ENCODE measurements around the gene PRSS12.
"Not testable (repeated sequence)": the region's sequence is repeated elsewhere in the genome, so short reads cannot be mapped to it uniquely, and the experiment has no call there.

Gene PRSS12, protein sequence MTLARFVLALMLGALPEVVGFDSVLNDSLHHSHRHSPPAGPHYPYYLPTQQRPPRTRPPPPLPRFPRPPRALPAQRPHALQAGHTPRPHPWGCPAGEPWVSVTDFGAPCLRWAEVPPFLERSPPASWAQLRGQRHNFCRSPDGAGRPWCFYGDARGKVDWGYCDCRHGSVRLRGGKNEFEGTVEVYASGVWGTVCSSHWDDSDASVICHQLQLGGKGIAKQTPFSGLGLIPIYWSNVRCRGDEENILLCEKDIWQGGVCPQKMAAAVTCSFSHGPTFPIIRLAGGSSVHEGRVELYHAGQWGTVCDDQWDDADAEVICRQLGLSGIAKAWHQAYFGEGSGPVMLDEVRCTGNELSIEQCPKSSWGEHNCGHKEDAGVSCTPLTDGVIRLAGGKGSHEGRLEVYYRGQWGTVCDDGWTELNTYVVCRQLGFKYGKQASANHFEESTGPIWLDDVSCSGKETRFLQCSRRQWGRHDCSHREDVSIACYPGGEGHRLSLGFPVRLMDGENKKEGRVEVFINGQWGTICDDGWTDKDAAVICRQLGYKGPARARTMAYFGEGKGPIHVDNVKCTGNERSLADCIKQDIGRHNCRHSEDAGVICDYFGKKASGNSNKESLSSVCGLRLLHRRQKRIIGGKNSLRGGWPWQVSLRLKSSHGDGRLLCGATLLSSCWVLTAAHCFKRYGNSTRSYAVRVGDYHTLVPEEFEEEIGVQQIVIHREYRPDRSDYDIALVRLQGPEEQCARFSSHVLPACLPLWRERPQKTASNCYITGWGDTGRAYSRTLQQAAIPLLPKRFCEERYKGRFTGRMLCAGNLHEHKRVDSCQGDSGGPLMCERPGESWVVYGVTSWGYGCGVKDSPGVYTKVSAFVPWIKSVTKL

GRCh38 chr4:118352843-118353533 lies at the start of gene PRSS12:
TSS of gene PRSS12 (minus strand) at chr4:118353003. CDS start at chr4:118352720, 283 bp downstream.
- DNase-seq: peak; percentile 14 to 16

DNA sequence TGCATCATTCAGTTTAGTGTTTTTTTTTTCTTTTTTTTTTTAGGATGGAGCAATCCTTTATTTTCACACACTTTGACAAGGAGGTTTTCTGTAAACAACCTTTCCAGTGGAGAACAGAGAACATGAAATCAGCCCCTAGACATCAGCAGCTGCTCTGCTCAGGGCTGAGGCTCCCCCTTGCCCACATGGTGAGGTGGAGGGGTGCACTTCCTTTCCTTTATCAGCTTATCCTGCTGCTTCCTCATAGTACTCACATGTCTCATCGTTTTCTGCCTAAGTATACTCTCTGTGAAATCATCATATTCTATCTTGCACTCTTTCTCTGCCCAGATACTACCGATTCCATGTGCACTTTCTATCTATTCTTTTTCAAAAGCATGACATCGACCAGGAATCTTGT lies 47.6 kb upstream of the PRSS12 start:
- DNase-seq: no peak

DNA sequence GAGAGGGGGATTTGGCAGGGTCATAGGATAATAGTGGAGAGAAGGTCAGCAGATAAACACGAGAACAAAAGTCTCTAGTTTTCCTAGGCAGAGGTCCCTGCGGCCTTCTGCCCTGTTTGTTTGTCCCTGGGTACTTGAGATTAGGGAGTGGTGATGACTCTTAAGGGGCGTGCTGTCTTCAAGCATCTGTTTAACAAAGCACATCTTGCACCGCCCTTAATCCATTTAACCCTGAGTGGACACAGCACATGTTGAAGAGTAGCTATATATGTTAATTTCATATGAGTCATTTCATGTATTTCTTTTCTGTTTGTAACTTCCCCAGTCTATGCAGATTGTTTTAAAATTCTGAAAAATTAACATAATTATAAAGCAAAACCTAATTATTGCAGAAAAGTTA lies 47.1 kb upstream of the PRSS12 start:
- not testable (repeated sequence) for DNase-seq

- DNase-seq: no peak
These were observed 45.7 kb upstream of the PRSS12 start for GRCh38 chr4:118398226-118399090.

DNA sequence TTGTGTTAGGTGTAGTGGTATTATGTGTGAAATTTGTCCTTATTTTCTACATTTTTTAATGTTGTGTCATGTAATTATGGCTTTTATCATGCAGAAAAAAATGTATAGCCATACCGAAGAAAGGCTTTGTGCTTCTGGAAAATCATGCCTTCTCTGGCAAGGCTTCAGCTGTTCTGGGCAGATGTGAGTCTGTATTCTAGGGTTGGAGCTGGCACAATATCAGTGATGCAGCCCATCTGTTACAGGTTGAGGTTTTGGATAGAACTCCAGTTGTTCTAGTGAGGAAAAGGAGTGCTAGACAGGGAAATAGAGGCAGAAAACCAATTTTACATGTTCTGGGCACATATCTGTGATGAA lies 44.8 kb upstream of the PRSS12 start:
- no peak for DNase-seq

DNA sequence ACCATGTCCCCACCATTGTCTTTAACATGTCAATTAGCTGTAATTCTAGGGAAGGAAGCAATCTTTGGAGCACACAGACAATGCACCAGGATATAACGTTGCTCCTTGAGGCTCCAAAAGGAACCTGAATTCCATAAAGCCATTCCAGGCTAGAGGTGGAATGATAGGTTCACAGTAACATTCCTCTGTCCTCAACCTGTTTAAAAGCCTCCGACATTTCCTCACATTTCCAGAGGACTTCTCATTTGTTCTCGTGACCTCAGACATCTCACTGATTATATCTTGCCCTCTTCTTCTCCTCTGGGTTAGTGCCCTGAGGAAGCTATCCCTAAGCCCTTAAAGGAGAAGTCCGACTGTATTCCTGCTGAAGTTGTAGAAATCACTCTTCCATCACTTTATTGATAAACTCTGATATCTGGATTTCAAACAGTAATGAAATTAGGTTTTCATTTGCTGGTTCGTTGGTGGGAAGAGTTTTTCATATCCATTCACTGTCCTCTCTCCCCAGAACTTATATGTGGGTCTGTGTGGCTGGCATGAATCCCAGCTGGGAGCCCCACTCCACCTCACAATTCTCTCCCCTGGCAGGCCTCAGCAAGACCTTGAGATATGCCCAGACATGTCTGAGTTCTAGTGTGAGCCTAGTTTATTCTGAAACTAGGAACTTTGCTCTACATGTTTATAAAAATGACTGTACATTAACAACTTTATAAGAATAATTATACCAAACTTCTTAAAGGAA lies 44.2 kb upstream of the PRSS12 start:
- no peak for DNase-seq

GRCh38 chr4:118395057-118395644 lies 42.3 kb upstream of the PRSS12 start:
- DNase-seq: no peak

GRCh38 chr4:118392509-118392908 lies 39.7 kb upstream of the PRSS12 start:
- DNase-seq: not testable (repeated sequence)

DNA sequence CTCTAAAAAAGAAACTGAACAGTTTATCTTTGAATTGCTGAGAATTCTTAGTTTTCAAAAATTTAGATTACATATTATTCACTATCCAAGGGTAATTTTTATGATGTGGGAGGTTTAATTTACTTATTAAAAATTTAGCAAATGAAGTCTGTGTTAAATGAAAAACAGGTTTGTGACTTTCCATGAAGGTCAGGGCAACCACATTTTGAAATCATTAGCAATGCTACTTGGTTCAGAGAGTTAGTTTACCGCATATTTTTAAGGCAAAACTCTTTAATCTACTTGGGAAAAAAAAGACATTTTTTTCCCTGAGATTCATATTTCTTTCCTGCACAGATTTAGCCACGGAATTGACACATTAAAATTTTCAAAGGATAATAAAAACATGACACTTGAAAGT lies 37.3 kb upstream of the PRSS12 start:
- DNase-seq: no peak

GRCh38 chr4:118389721-118390120 lies 36.9 kb upstream of the PRSS12 start:
- DNase-seq: no peak

GRCh38 chr4:118388606-118389005 lies 35.8 kb upstream of the PRSS12 start:
- no peak for DNase-seq

DNA sequence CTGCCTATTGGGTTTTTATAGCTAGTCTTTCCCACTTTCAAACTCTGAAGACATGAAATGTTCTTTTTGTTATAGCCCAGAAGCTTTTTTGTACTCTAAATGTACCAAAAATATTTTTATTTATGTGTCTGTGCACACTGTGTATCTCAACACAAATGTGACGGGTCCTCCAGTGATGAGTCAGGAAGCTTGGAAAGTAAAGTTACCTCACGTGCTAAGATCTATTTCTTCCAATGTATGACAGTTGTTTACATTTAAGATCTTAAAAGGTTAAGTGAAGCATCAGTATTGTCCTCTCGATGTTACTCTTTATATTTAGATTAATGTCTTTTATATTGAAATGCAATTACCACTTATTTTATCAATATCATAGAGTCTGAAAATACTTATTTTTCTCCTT lies 29.1 kb upstream of the PRSS12 start:
- DNase-seq: no peak

GRCh38 chr4:118373614-118374255 lies 20.9 kb upstream of the PRSS12 start:
- no peak for DNase-seq

- no peak for DNase-seq
These were observed 19.4 kb upstream of the PRSS12 start for GRCh38 chr4:118372251-118372650.

DNA sequence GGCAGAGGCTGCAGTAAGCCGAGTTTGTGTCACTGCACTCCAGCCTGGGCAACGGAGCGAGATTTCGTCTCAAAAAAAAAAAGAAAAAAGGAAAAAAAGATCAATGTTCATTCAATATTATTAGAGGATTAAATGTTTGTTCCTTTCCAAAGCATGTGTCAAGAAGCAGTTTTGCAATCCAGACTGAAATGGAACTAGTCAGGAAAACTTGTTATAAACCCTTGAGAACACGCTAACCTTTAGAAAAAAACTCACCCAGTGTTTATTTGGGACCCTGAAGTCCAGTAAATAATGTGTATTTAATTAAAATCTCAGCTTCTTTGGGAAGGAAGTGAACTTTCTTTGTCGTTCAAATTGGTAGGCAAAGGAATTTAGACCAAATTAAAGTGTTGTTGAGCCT lies 16.4 kb upstream of the PRSS12 start:
- no peak for DNase-seq

- DNase-seq: no peak
These were observed 15.1 kb upstream of the PRSS12 start for GRCh38 chr4:118367872-118368271.

- DNase-seq: no peak
These were observed 14.6 kb upstream of the PRSS12 start for GRCh38 chr4:118367361-118367760.

DNA sequence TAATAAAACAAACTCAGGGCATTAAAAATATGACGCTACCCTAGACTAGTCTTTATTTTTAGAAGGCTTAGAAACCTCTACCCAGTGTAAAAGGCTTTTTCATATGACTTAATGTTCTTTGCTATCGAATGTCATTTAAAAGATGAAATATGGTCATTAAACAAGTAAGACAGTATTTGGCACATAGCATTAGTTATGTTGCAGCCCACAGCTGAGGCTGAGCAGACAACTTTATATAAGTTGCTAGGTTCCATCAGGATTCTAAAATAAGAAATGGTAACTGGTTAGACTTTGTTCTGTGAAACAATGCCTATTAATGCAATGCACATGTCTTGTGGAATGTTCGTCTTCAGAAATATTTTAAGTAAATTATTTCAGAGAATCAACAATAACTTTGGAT lies 10.4 kb upstream of the PRSS12 start:
- DNase-seq: no peak

GRCh38 chr4:118361192-118361591 lies 8.4 kb upstream of the PRSS12 start:
- no peak for DNase-seq

DNA sequence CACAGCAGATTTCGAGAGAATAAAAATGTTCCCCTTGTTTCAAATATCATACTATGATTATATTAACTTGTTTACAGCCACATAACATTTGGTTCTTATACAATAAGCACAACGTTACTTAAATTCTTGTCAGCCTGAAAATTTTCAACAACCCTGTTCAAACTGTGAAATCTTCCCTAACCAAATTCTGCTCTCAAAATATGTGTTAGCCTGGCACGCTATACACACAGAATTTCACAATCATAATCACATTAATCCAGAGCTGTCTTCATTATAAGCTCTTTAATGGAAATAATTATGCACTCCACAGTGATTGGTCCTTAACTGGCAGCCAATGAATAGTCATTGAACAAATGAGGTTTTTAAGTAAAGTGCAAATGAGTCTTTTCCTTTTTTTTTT lies 7.3 kb upstream of the PRSS12 start:
- no peak for DNase-seq

DNA sequence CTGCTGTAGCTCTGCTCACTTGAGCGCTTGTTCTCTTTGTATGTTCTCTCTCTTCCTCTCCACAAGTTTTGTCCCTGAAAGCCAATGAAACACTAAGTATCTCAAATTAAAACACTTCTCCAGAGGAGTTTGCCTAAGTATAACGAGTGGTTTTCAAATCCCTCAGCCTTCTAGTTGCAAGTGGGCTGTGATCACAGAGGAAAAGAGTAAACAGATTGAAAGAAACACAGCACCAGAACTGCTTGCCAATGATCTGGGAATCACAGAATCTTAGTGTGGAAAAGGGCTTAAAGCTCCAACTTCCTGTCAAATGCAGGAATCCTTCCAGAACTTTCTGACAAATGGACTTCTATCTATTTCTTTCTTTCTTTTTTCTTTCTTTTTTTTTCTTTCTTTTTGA lies 4.8 kb upstream of the PRSS12 start:
- no peak for DNase-seq
